ENCODE data around the gene CNTFR.

CNTFR gene

GRCh38 chr9:34512131-34513078 is 77.1 kb downstream of the CNTFR start:
- TF ChIP-seq CTCF (IDR thresholded peaks at IDR 0.05; ENCODE audit: extremely low read depth, missing control alignments) = no peak

DNA sequence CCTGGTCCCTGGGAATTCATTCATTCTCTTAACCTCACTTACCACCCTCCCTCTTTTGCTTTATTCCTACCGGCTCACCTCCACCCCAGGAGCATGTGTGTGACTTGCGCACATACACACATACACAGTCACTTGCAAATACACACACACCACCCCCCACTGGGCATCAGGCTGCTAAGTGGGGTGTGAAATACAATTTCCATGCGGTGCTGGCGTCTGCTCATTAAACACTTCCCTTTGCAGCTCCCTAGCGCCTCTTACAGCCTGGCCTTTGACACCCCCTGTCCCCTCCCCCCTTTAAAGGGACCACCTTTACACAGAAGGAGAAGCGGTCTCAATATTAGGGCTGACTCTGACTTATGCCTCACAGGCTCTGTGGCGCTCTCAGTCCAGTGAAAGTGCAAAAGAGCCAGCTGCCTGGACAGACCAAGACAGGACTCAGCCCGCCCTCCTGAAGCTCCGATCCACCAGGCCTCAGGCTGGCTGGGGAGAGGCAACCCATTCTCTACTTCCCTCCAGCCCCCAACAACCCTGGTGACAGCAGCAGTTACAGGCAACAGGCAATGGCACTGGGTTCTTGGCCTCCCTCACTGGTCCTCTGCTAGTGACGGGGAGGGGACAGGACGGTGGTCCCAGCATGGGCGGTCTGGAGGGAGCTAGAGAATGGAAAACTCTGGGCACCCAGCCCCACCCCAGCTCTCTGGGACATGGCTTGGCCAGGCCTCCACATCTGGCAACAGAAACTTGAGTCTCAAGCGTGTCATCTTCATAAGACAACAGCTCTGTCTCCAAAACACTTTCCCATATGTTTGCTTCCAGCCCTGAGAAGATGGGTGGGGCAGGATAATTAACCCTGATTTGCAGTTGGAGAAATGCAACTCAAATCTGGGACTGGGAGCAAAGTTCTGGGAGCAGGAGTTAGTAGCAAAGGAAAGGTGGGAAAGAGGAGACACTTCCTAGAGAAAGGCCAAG is 78.7 kb downstream of the CNTFR start:
- no peak for TF ChIP-seq CTCF (IDR thresholded peaks at IDR 0.05; ENCODE audit: extremely low read depth, missing control alignments)
- DNase-seq (ENCODE audit: low spot score) = no peak

More at GRCh38 chr9:34512131-34513078, 77.1 kb downstream of the CNTFR start:
- no peak for DNase-seq (ENCODE audit: low spot score)

DNA sequence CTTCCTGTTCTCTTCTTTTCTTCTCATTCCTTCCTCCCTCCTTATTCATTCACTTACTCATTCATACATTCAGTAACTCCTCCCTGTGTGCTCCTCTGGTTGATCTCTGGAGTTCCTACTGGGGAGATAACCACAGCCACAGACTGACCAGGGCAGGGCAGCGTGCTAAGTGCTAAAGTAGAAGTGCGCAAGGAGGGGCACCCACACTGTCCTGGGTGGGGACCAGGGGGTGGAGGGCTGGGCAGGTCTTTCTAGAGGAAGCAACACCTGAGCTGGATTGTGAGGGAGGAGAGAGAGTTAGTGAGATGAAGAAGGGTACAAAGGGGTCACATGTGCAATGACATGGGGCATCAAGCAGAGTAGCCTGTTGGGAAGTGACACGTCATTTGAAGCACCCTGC is 80.6 kb downstream of the CNTFR start:
- DNase-seq (ENCODE audit: low spot score) = no peak
- TF ChIP-seq CTCF (IDR thresholded peaks at IDR 0.05; ENCODE audit: extremely low read depth, missing control alignments) = no peak

GRCh38 chr9:34508463-34508862 is 81.1 kb downstream of the CNTFR start:
- DNase-seq (ENCODE audit: low spot score) = no peak
- TF ChIP-seq CTCF (IDR thresholded peaks at IDR 0.05; ENCODE audit: extremely low read depth, missing control alignments) = no peak

- no peak for DNase-seq (ENCODE audit: low spot score)
- TF ChIP-seq CTCF (IDR thresholded peaks at IDR 0.05; ENCODE audit: extremely low read depth, missing control alignments) = no peak
Observed at GRCh38 chr9:34507966-34508365, 81.6 kb downstream of the CNTFR start.

DNA sequence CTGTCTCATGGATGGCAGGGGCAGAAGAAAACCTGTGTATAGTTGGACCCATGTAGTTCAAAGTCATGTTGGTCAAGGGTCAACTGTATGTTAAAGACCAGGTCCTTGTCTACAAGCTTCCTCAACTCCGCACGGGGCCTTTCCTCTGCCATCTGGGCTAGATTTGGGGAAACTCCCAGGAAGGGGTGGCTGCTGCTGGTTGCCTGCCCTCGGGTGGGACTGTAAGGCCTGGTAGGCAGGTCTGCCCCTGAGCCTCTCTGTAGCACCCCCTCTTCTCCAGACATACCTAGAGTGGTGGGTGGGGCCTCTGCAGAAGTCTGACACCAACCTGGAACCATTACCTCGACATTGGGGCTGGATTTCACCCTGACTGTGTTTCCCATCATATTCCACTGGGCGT is 82.0 kb downstream of the CNTFR start:
- no peak for TF ChIP-seq CTCF (IDR thresholded peaks at IDR 0.05; ENCODE audit: extremely low read depth, missing control alignments)
- DNase-seq (ENCODE audit: low spot score) = no peak

All from GM20000 (cell line).